Neuronal stem cell (in vitro differentiated cells): ENCODE measurements around the gene RIMS4.
A peak's percentile ranks its signal among the peaks of the same experiment; 100 is the strongest.

Source experiments
- DNase-seq: peaks from one replicate; pipeline ENCODE4 v3.0.0-alpha.2; 2013; ENCODE audit warnings: low spot score
- H2AFZ ChIP-seq: one replicate; pipeline ENCODE4 v1.6.1; 2013; ENCODE audit warnings: mild to moderate bottlenecking, low read length, inconsistent platforms
- H2AK5ac ChIP-seq: 2 replicates; pipeline ENCODE4 v1.6.1; 2013; ENCODE audit warnings: low read depth, mild to moderate bottlenecking, inconsistent platforms, low read length, moderate library complexity, mixed read lengths
- H2BK120ac ChIP-seq: 2 replicates; pipeline ENCODE4 v1.6.1; 2013; ENCODE audit warnings: low read depth, mild to moderate bottlenecking, inconsistent platforms, low read length, moderate library complexity, mixed read lengths
- H2BK12ac ChIP-seq: one replicate; pipeline ENCODE4 v1.6.1; 2013; ENCODE audit warnings: low read length, inconsistent platforms
- H2BK15ac ChIP-seq: 2 replicates; pipeline ENCODE4 v1.6.1; 2013; ENCODE audit warnings: mild to moderate bottlenecking, low read length, inconsistent platforms, mixed read lengths
- H2BK5ac ChIP-seq: one replicate; pipeline ENCODE4 v1.6.1; 2013; ENCODE audit warnings: inconsistent platforms, mild to moderate bottlenecking, low read length, moderate library complexity
- H3K14ac ChIP-seq: one replicate; pipeline ENCODE4 v1.6.1; 2013; ENCODE audit warnings: low read length, inconsistent platforms
- H3K18ac ChIP-seq: 2 replicates; pipeline ENCODE4 v1.6.1; 2013; ENCODE audit warnings: low read length, inconsistent platforms
- H3K23ac ChIP-seq: 2 replicates; pipeline ENCODE4 v1.6.1; 2013; ENCODE audit warnings: low read depth, mild to moderate bottlenecking, mixed read lengths, low read length, inconsistent platforms; ENCODE audit not compliant: poor library complexity
- H3K27ac ChIP-seq: replicated peaks from 3 replicates; pipeline ENCODE4 v1.5.1; 2013; ENCODE audit warnings: low read length, inconsistent platforms
- H3K27me3 ChIP-seq, 3 experiments: 2 replicates each; pipeline ENCODE4 v1.6.1; 2013; ENCODE audit warnings: low read length in 3 of 3, mild to moderate bottlenecking in 2 of 3, inconsistent platforms in 1 of 3, low read depth in 1 of 3, mixed read lengths in 1 of 3, moderate library complexity in 1 of 3; ENCODE audit not compliant: control insufficient read depth in 3 of 3, insufficient read depth in 3 of 3
- H3K36me3 ChIP-seq, 2 donors: replicated peaks in 1 of 2; 2 replicates each; pipeline ENCODE4 v1.6.1; 2013; ENCODE audit warnings: low read length in 2 of 2; ENCODE audit not compliant: control insufficient read depth in 2 of 2, insufficient read depth in 2 of 2
- H3K4ac ChIP-seq: 2 replicates; pipeline ENCODE4 v1.6.1; 2013; ENCODE audit warnings: inconsistent platforms, mild to moderate bottlenecking, low read length, moderate library complexity
- H3K4me1 ChIP-seq, 2 donors: 1 replicate in 1 of 2; 2 replicates in 1 of 2; pipeline ENCODE4 v1.6.1; 2013; ENCODE audit warnings: low read length in 2 of 2, low read depth in 1 of 2; ENCODE audit not compliant: control insufficient read depth in 2 of 2, insufficient read depth in 1 of 2
- H3K4me2 ChIP-seq: one replicate; pipeline ENCODE4 v1.6.1; 2013; ENCODE audit warnings: mild to moderate bottlenecking, low read length, inconsistent platforms; ENCODE audit not compliant: insufficient read depth, poor library complexity, severe bottlenecking
- H3K4me3 ChIP-seq, 2 donors: 2 replicates each; pipeline ENCODE4 v1.5.1; 2013; ENCODE audit warnings: low read length in 2 of 2, mild to moderate bottlenecking in 2 of 2, inconsistent platforms in 1 of 2, moderate library complexity in 1 of 2
- H3K79me1 ChIP-seq: one replicate; pipeline ENCODE4 v1.6.1; 2013; ENCODE audit warnings: low read depth, mild to moderate bottlenecking, inconsistent platforms, low read length, moderate library complexity
- H3K9ac ChIP-seq: one replicate; pipeline ENCODE4 v1.6.1; 2013; ENCODE audit warnings: mild to moderate bottlenecking, low read depth, low read length, inconsistent platforms; ENCODE audit not compliant: poor library complexity
- H3K9me3 ChIP-seq, 2 donors: replicated peaks in 1 of 2; 2 replicates each; pipeline versions ENCODE3 to v1.6.1; 2013; ENCODE audit warnings: low read length in 2 of 2, mild to moderate bottlenecking in 2 of 2, inconsistent platforms in 1 of 2, low read depth in 1 of 2, mixed read lengths in 1 of 2, moderate library complexity in 1 of 2; ENCODE audit not compliant: control insufficient read depth in 2 of 2, insufficient read depth in 1 of 2
- H4K8ac ChIP-seq: one replicate; pipeline ENCODE4 v1.6.1; 2013; ENCODE audit warnings: low read depth, mild to moderate bottlenecking, inconsistent platforms, low read length, moderate library complexity
- H4K91ac ChIP-seq: one replicate; pipeline ENCODE4 v1.6.1; 2013; ENCODE audit warnings: low read length, low read depth, mild to moderate bottlenecking, inconsistent platforms; ENCODE audit not compliant: poor library complexity
- WGBS, 2 donors: extraction: QIAGEN DNeasy Blood & Tissue Kit; methylation state at CpG; one replicate each; pipeline ENCODE4 v1.1.7; 2013; ENCODE audit warnings: missing lambda C conversion rate in 2 of 2, mixed read lengths in 1 of 2; ENCODE audit not compliant: insufficient read length in 2 of 2, insufficient replicate concordance in 1 of 2; ENCODE audit errors: extremely low coverage in 2 of 2; 5-methylcytosine and 5-hydroxymethylcytosine counted together

RIMS4 gene

DNA sequence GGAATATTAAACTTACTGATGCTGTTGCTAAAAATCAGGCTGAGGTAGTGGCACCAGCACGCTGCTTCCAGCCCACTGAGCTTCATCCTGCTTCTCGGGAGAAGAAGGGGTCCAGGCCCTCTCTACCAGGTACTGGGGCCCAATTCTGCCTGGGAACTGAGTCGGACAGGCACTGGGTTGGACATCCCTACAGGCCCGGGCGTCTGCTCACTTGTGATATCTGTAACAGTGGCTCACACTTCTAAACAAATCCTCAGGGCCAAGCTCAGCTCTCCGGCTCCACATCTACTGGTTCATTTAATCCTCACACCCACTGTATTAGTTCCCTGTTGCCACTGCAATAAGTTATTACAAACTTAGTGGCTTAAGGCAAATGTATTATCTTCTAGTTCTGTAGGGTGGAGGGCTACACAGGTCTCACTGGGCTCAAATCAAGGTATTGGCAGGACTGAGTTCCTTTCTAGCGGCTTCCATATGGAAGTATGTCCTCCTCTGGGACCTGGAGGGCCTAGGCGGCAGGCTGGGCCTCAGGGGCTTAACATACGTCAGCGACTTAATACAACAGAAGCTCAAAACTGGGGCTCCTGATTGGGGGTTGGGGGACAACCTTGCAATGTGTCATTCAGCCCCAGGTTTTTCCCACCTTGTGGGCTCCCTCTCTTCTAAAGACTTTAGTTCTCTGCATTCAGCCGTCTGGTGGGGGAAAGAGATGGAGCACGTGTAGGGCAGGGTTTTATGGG, 66.3 kb downstream of the RIMS4 start:
- H3K9me3 ChIP-seq = no peaks in the 10 kb centered on the region
- no peak overlapping the region for H2BK12ac ChIP-seq
- peaks cover 0 to 2% of the 10 kb centered on the region in 2 donors for H3K4me1 ChIP-seq
- no peak overlapping the region for H3K23ac ChIP-seq
- H3K4me2 ChIP-seq = no peak overlapping the region
- H2BK15ac ChIP-seq = peak overlapping the region; percentile 9
- H3K18ac ChIP-seq = no peak overlapping the region
- no CpG with 5 or more reads among the region's 12 CpGs for WGBS, 2 donors
- no peak overlapping the region for H2BK120ac ChIP-seq
- no peak overlapping the region for H3K27ac ChIP-seq
- H3K4ac ChIP-seq = no peak overlapping the region
- H3K14ac ChIP-seq = no peak overlapping the region
- H2BK5ac ChIP-seq = no peak overlapping the region
- no peak overlapping the region for H4K8ac ChIP-seq
- H4K91ac ChIP-seq = no peak overlapping the region
- no peak overlapping the region for H3K9ac ChIP-seq
- no peak overlapping the region for H2AFZ ChIP-seq
- no peak for DNase-seq
- H2AK5ac ChIP-seq = peak overlapping the region; percentile 13
- peaks cover 4 to 85% (median 22%) of the 10 kb centered on the region in 3 experiments for H3K27me3 ChIP-seq
- no peaks in the 10 kb centered on the region for H3K79me1 ChIP-seq
- no peaks in the 10 kb centered on the region for H3K36me3 ChIP-seq
- H3K4me3 ChIP-seq = no peak overlapping the region

DNA sequence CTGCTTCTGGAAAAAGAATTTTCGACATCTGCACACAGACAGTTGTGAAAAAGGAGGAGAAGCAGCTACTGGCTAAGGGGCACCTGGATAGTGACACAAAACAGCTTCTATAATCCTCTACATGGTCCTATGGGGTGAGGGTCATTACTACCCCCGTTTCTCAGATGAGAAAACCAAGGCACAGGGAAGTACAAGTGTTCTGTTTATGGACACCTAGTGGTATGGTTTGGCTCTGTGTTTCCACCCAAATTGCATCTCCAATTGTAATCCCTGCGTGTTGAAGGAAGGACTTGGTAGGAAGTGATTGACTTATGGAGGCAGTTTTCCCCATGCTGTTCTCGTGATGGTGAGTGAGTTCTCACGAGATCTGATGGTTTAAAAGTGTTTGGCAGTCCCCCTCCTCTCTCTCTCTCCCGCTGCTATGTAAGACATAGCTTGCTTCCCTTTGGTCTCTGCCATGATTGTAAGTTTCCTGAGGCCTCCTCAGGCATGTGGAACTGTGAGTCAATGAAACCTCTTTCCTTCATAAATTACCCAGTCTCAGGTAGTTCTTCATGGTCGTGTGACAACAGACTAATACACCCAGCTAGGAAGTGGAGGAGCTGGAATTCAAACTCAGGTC, 67.2 kb downstream of the RIMS4 start:
- H2AK5ac ChIP-seq = no peak overlapping the region
- peaks cover 0 to 2% of the 10 kb centered on the region in 2 donors for H3K4me1 ChIP-seq
- peaks cover 4 to 77% (median 22%) of the 10 kb centered on the region in 3 experiments for H3K27me3 ChIP-seq

GRCh38 chr20:44742304-44743079, 67.9 kb downstream of the RIMS4 start:
- H3K23ac ChIP-seq = peak overlapping the region; percentile 25
- H3K4me1 ChIP-seq = peaks cover 0 to 2% of the 10 kb centered on the region in 2 donors
- peaks cover 4 to 75% (median 22%) of the 10 kb centered on the region in 3 experiments for H3K27me3 ChIP-seq
- WGBS, 2 donors = no CpG with 5 or more reads among the region's 14 CpGs
- H3K27ac ChIP-seq = no peak overlapping the region
- peak overlapping the region; percentile 5 for H3K9ac ChIP-seq
- H4K8ac ChIP-seq = no peak overlapping the region
- H2BK15ac ChIP-seq = no peak overlapping the region
- no peaks in the 10 kb centered on the region for H3K9me3 ChIP-seq
- no peak overlapping the region for H3K18ac ChIP-seq
- H3K36me3 ChIP-seq = no peaks in the 10 kb centered on the region
- H2BK5ac ChIP-seq = no peak overlapping the region
- no peak overlapping the region for H2AFZ ChIP-seq
- no peaks in the 10 kb centered on the region for H3K79me1 ChIP-seq
- no peak overlapping the region for H3K4ac ChIP-seq
- no peak for DNase-seq
- no peak overlapping the region for H3K14ac ChIP-seq
- no peak overlapping the region for H3K4me2 ChIP-seq
- H2AK5ac ChIP-seq = no peak overlapping the region
- H2BK120ac ChIP-seq = no peak overlapping the region
- H2BK12ac ChIP-seq = no peak overlapping the region
- no peak overlapping the region for H4K91ac ChIP-seq
- no peak overlapping the region for H3K4me3 ChIP-seq

More for the DNA sequence above, 67.2 kb downstream of the RIMS4 start:
- no peak overlapping the region for H3K9ac ChIP-seq
- DNase-seq = no peak
- H2AFZ ChIP-seq = no peak overlapping the region
- no peak overlapping the region for H3K18ac ChIP-seq
- no peak overlapping the region for H4K91ac ChIP-seq
- no peak overlapping the region for H3K4me2 ChIP-seq
- H3K23ac ChIP-seq = no peak overlapping the region
- no peak overlapping the region for H3K4me3 ChIP-seq
- H3K14ac ChIP-seq = no peak overlapping the region
- no peak overlapping the region for H3K27ac ChIP-seq
- H2BK12ac ChIP-seq = no peak overlapping the region
- no CpG with 5 or more reads among the region's 7 CpGs for WGBS, 2 donors
- no peaks in the 10 kb centered on the region for H3K36me3 ChIP-seq
- H4K8ac ChIP-seq = no peak overlapping the region
- no peak overlapping the region for H3K4ac ChIP-seq
- H2BK5ac ChIP-seq = no peak overlapping the region
- H2BK15ac ChIP-seq = no peak overlapping the region
- no peaks in the 10 kb centered on the region for H3K9me3 ChIP-seq
- no peaks in the 10 kb centered on the region for H3K79me1 ChIP-seq
- H2BK120ac ChIP-seq = no peak overlapping the region

GRCh38 chr20:44739942-44740341, 70.4 kb downstream of the RIMS4 start:
- no peaks in the 10 kb centered on the region for H3K9me3 ChIP-seq
- no peak overlapping the region for H3K18ac ChIP-seq
- no peaks in the 10 kb centered on the region for H3K79me1 ChIP-seq
- no CpG with 5 or more reads among the region's 2 CpGs for WGBS, 2 donors
- no peaks in the 10 kb centered on the region for H3K36me3 ChIP-seq
- no peak overlapping the region for H4K91ac ChIP-seq
- no peak overlapping the region for H2AK5ac ChIP-seq
- H3K27ac ChIP-seq = no peak overlapping the region
- no peak overlapping the region for H3K14ac ChIP-seq
- no peak overlapping the region for H3K9ac ChIP-seq
- no peak for DNase-seq
- H3K27me3 ChIP-seq = peaks cover 0 to 51% (median 5%) of the 10 kb centered on the region in 3 experiments
- no peak overlapping the region for H3K4ac ChIP-seq
- no peak overlapping the region for H3K23ac ChIP-seq
- H3K4me3 ChIP-seq = no peak overlapping the region
- H2AFZ ChIP-seq = no peak overlapping the region
- peaks cover 1 to 2% of the 10 kb centered on the region in 2 donors for H3K4me1 ChIP-seq
- H2BK120ac ChIP-seq = no peak overlapping the region
- H2BK5ac ChIP-seq = no peak overlapping the region
- no peak overlapping the region for H3K4me2 ChIP-seq
- no peak overlapping the region for H2BK15ac ChIP-seq
- no peak overlapping the region for H4K8ac ChIP-seq
- H2BK12ac ChIP-seq = no peak overlapping the region
